Muscle layer of colon (tissue), 2 donors: Measurements from ENCODE around the gene ECHS1.

ENCODE experiments used
- H3K27ac ChIP-seq: one replicate; pipeline ENCODE4 v1.7.0; 2013; ENCODE audit warnings: low read depth, mild to moderate bottlenecking, low read length, moderate library complexity
- H3K27me3 ChIP-seq, 2 donors: one replicate each; pipeline ENCODE4 v1.7.0; 2013; ENCODE audit warnings: low read length in 2 of 2, mild to moderate bottlenecking in 2 of 2; ENCODE audit not compliant: insufficient read depth in 2 of 2, control insufficient read depth in 1 of 2
- H3K36me3 ChIP-seq: one replicate; pipeline ENCODE4 v1.7.0; 2013; ENCODE audit warnings: mild to moderate bottlenecking, low read length; ENCODE audit not compliant: insufficient read depth
- H3K4me1 ChIP-seq: one replicate; pipeline ENCODE4 v1.7.0; 2013; ENCODE audit warnings: mild to moderate bottlenecking, low read length; ENCODE audit not compliant: insufficient read depth
- H3K4me3 ChIP-seq, 2 donors: one replicate each; pipeline ENCODE4 v1.7.0; 2013; ENCODE audit warnings: low read length in 2 of 2, low read depth in 1 of 2, mild to moderate bottlenecking in 1 of 2, moderate library complexity in 1 of 2
- H3K9ac ChIP-seq: one replicate; pipeline ENCODE4 v1.7.0; 2013; ENCODE audit warnings: low read length
- H3K9me3 ChIP-seq: one replicate; pipeline ENCODE4 v1.7.0; 2013; ENCODE audit warnings: mild to moderate bottlenecking, low read length
- donor health status: abdominal sarcoma.
- donor health status: Adenocarcinoma of cecum.

Gene ECHS1

GRCh38 chr10:133344236-133344635, 28.9 kb downstream of the ECHS1 start:
- no peaks in the 10 kb centered on the region for H3K9me3 ChIP-seq
- no peak overlapping the region for H3K9ac ChIP-seq
- no peak overlapping the region for H3K4me3 ChIP-seq
- H3K4me1 ChIP-seq, result no peaks in the 10 kb centered on the region
- no peak overlapping the region for H3K27ac ChIP-seq
- H3K36me3 ChIP-seq, result no peaks in the 10 kb centered on the region
- H3K27me3 ChIP-seq, result peaks cover 10 to 34% of the 10 kb centered on the region in 2 donors

- peaks cover 16 to 37% of the 10 kb centered on the region in 2 donors for H3K27me3 ChIP-seq
- H3K4me1 ChIP-seq, result no peaks in the 10 kb centered on the region
These were observed 29.6 kb downstream of the ECHS1 start for GRCh38 chr10:133343558-133343957.

GRCh38 chr10:133342942-133343341, 30.2 kb downstream of the ECHS1 start:
- Histone ChIP-seq H3K27ac (no peak overlapping the region), H3K36me3 (no peaks in the 10 kb centered on the region), H3K4me1 (no peaks in the 10 kb centered on the region), H3K27me3 (peaks cover 22 to 41% of the 10 kb centered on the region in 2 donors), H3K4me3 (no peak overlapping the region), H3K9ac (no peak overlapping the region), H3K9me3 (no peaks in the 10 kb centered on the region)

More at GRCh38 chr10:133343558-133343957, 29.6 kb downstream of the ECHS1 start:
- no peaks in the 10 kb centered on the region for H3K36me3 ChIP-seq
- no peak overlapping the region for H3K4me3 ChIP-seq
- no peak overlapping the region for H3K9ac ChIP-seq
- H3K27ac ChIP-seq, result no peak overlapping the region
- H3K9me3 ChIP-seq, result no peaks in the 10 kb centered on the region

GRCh38 chr10:133341983-133342382, 31.2 kb downstream of the ECHS1 start:
- H3K4me1 ChIP-seq, result no peaks in the 10 kb centered on the region
- H3K9me3 ChIP-seq, result no peaks in the 10 kb centered on the region
- peaks cover 32 to 41% of the 10 kb centered on the region in 2 donors for H3K27me3 ChIP-seq
- no peak overlapping the region for H3K9ac ChIP-seq
- no peak overlapping the region for H3K27ac ChIP-seq
- no peaks in the 10 kb centered on the region for H3K36me3 ChIP-seq
- H3K4me3 ChIP-seq, result no peak overlapping the region

- no peak overlapping the region for H3K27ac ChIP-seq
- H3K9me3 ChIP-seq, result no peaks in the 10 kb centered on the region
- H3K36me3 ChIP-seq, result no peaks in the 10 kb centered on the region
- peaks cover 7% of the 10 kb centered on the region for H3K4me1 ChIP-seq
- no peak overlapping the region for H3K9ac ChIP-seq
- no peak overlapping the region for H3K4me3 ChIP-seq
- H3K27me3 ChIP-seq, result peaks cover 38 to 54% of the 10 kb centered on the region in 2 donors
These were observed 33.3 kb downstream of the ECHS1 start for GRCh38 chr10:133339708-133340380.

- H3K4me1 ChIP-seq, result peaks cover 7% of the 10 kb centered on the region
- H3K36me3 ChIP-seq, result no peaks in the 10 kb centered on the region
- no peaks in the 10 kb centered on the region for H3K9me3 ChIP-seq
- no peak overlapping the region for H3K9ac ChIP-seq
- H3K4me3 ChIP-seq, result no peak overlapping the region
- H3K27ac ChIP-seq, result no peak overlapping the region
- H3K27me3 ChIP-seq, result peaks cover 38 to 58% of the 10 kb centered on the region in 2 donors
These were observed 34.8 kb downstream of the ECHS1 start for GRCh38 chr10:133338080-133339071.

GRCh38 chr10:133337370-133337725, 35.8 kb downstream of the ECHS1 start:
- H3K27me3 ChIP-seq, result peaks cover 44 to 61% of the 10 kb centered on the region in 2 donors
- no peak overlapping the region for H3K4me3 ChIP-seq
- H3K4me1 ChIP-seq, result peaks cover 7% of the 10 kb centered on the region
- no peaks in the 10 kb centered on the region for H3K36me3 ChIP-seq
- no peaks in the 10 kb centered on the region for H3K9me3 ChIP-seq
- no peak overlapping the region for H3K9ac ChIP-seq
- H3K27ac ChIP-seq, result no peak overlapping the region

- Histone ChIP-seq H3K4me1 (peaks cover 7% of the 10 kb centered on the region), H3K27me3 (peaks cover 47 to 66% of the 10 kb centered on the region in 2 donors), H3K9me3 (no peaks in the 10 kb centered on the region), H3K9ac (no peak within 1 kb of the TSS), H3K36me3 (no peaks in the 10 kb centered on the region), H3K27ac (no peak within 1 kb of the TSS), H3K4me3 (peak within 1 kb of the TSS in 1 of 2 donors; percentile 32)
These were observed 36.4 kb downstream of the ECHS1 start, which contains the start of gene CALY for GRCh38 chr10:133336577-133337369. Gene CALY (minus strand): TSS chr10:133336896. CDS start chr10:133328989, 7,907 bp downstream.

GRCh38 chr10:133336118-133336576, 37.0 kb downstream of the ECHS1 start:
- H3K4me1 ChIP-seq, result peaks cover 7% of the 10 kb centered on the region
- H3K27ac ChIP-seq, result no peak overlapping the region
- peaks cover 48 to 73% of the 10 kb centered on the region in 2 donors for H3K27me3 ChIP-seq
- H3K36me3 ChIP-seq, result no peaks in the 10 kb centered on the region
- H3K4me3 ChIP-seq, result no peak overlapping the region
- H3K9ac ChIP-seq, result no peak overlapping the region
- no peaks in the 10 kb centered on the region for H3K9me3 ChIP-seq

GRCh38 chr10:133335246-133336117, 37.7 kb downstream of the ECHS1 start:
- no peak overlapping the region for H3K9ac ChIP-seq
- no peak overlapping the region for H3K27ac ChIP-seq
- peaks cover 52 to 77% of the 10 kb centered on the region in 2 donors for H3K27me3 ChIP-seq

More at GRCh38 chr10:133335246-133336117, 37.7 kb downstream of the ECHS1 start:
- H3K4me3 ChIP-seq, result peak overlapping the region in 1 of 2 donors; percentile 32
- H3K4me1 ChIP-seq, result peaks cover 7% of the 10 kb centered on the region
- H3K9me3 ChIP-seq, result no peaks in the 10 kb centered on the region
- no peaks in the 10 kb centered on the region for H3K36me3 ChIP-seq
